Gastroesophageal sphincter (tissue), 4 donors: ENCODE measurements around the gene ARL4C. TPM values are rescaled to one million over a fixed set of nuclear protein-coding genes. Genes with fewer than 3 reads are reported as not detected.

Experiments
- ATAC-seq: fragments of 150-250 bp; one replicate; pipeline ENCODE4 v1.9.1; 2016; ENCODE audit warnings: mild to moderate bottlenecking, moderate library complexity
- H3K27ac ChIP-seq, 4 donors: fragments of 200-600 bp; sonication (generic) in 3 of 4; 1 replicate in 3 of 4; 2 replicates in 1 of 4; pipeline ENCODE4 v1.5.1; 2016 to 2019
- H3K27me3 ChIP-seq: fragments of 200-600 bp; sonication (generic); one replicate; pipeline ENCODE4 v1.5.1; 2019
- H3K36me3 ChIP-seq, 2 donors: fragments of 200-600 bp; sonication (generic); one replicate each; pipeline ENCODE4 v1.5.1; 2019; ENCODE audit warnings: control low read depth in 1 of 2
- H3K4me1 ChIP-seq, 3 donors: fragments of 200-600 bp; sonication (generic); 1 replicate in 2 of 3; 2 replicates in 1 of 3; pipeline ENCODE4 v1.5.1; 2016 to 2019; ENCODE audit warnings: control low read depth in 2 of 3
- H3K4me3 ChIP-seq, 2 donors: fragments of 200-600 bp; sonication (generic); one replicate each; pipeline ENCODE4 v1.5.1; 2019; ENCODE audit warnings: mild to moderate bottlenecking in 1 of 2, moderate library complexity in 1 of 2
- H3K9me3 ChIP-seq, 3 donors: fragments of 200-600 bp; sonication (generic); one replicate each; pipeline ENCODE4 v1.5.1; 2017 to 2019; ENCODE audit warnings: control low read depth in 2 of 3
- EP300 ChIP-seq: sonication (generic); formaldehyde crosslinking; IDR thresholded peaks from one replicate; pipeline ENCODE4 v1.6.1; 2017; ENCODE audit warnings: antibody characterized with exemption, mild to moderate bottlenecking
- POLR2A ChIP-seq, 2 donors: fragments of 450-650 bp; IDR thresholded peaks; one replicate each; pipeline ENCODE4 v1.6.1; 2017; ENCODE audit warnings: antibody characterized with exemption in 2 of 2, mild to moderate bottlenecking in 2 of 2, moderate library complexity in 1 of 2
- POLR2AphosphoS5 ChIP-seq: sonication (generic); formaldehyde crosslinking; IDR thresholded peaks from one replicate; pipeline ENCODE4 v1.6.1; 2017; ENCODE audit warnings: antibody characterized with exemption
- WGBS, 2 donors: methylation state at CpG; one replicate each; pipeline ENCODE4 v1.1.5; 2018; ENCODE audit warnings: low coverage in 1 of 2; 5-methylcytosine and 5-hydroxymethylcytosine counted together
- total RNA-seq, 4 donors: library from RNA; depleted of rRNA; stranded (reverse); fragments of >200 nt; gene quantifications; one replicate each; pipeline ENCODE4 v1.1.0, GENCODE V29; 2016
- TF ChIP-seq, protein P1 (sequence below), 4 experiments: fragments of 200-600 bp in 2 of 4; fragments of 450-650 bp in 2 of 4; sonication (generic) in 1 of 4; IDR thresholded peaks; one replicate each; pipeline ENCODE4 v1.5.1; 2017 to 2019; ENCODE audit warnings: antibody characterized with exemption in 4 of 4, mild to moderate bottlenecking in 2 of 4, moderate library complexity in 2 of 4

Gene ARL4C
- total RNA-seq, 4 donors from 2014 or later = 3.7 to 12.7 (median 7.2) TPM

- Histone ChIP-seq H3K4me3 (no peak overlapping the region), H3K27ac (no peak overlapping the region), H3K4me1 (no peaks in the 10 kb centered on the region), H3K9me3 (peaks cover 0 to 16% (median 0%) of the 10 kb centered on the region in 3 donors), H3K36me3 (no peaks in the 10 kb centered on the region), H3K27me3 (peaks cover 11% of the 10 kb centered on the region)
- ATAC-seq = no peak
- TF ChIP-seq EP300 (no peak), POLR2AphosphoS5 (no peak), POLR2A (IDR thresholded peaks at IDR 0.05) (no peak)
- TF ChIP-seq, protein P1, sequence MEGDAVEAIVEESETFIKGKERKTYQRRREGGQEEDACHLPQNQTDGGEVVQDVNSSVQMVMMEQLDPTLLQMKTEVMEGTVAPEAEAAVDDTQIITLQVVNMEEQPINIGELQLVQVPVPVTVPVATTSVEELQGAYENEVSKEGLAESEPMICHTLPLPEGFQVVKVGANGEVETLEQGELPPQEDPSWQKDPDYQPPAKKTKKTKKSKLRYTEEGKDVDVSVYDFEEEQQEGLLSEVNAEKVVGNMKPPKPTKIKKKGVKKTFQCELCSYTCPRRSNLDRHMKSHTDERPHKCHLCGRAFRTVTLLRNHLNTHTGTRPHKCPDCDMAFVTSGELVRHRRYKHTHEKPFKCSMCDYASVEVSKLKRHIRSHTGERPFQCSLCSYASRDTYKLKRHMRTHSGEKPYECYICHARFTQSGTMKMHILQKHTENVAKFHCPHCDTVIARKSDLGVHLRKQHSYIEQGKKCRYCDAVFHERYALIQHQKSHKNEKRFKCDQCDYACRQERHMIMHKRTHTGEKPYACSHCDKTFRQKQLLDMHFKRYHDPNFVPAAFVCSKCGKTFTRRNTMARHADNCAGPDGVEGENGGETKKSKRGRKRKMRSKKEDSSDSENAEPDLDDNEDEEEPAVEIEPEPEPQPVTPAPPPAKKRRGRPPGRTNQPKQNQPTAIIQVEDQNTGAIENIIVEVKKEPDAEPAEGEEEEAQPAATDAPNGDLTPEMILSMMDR (IDR thresholded peaks at IDR 0.05) = no peak
- WGBS, 2 donors = 92 to 100% methylated on average over 3 of the region's 3 CpGs
Measured at GRCh38 chr2:234526711-234527110, 29.8 kb upstream of the ARL4C start.

- Histone ChIP-seq H3K4me3 (no peak overlapping the region), H3K4me1 (no peaks in the 10 kb centered on the region), H3K36me3 (no peaks in the 10 kb centered on the region), H3K9me3 (peaks cover 0 to 16% (median 0%) of the 10 kb centered on the region in 3 donors), H3K27me3 (peaks cover 10% of the 10 kb centered on the region), H3K27ac (no peak overlapping the region)
- no peak for ATAC-seq
- WGBS, 2 donors = 40% methylated on average over 2 of the region's 2 CpGs
- TF ChIP-seq POLR2AphosphoS5 = no peak
- no peak for TF ChIP-seq EP300
- TF ChIP-seq, protein P1 (IDR thresholded peaks at IDR 0.05) = no peak
- no peak for TF ChIP-seq POLR2A (IDR thresholded peaks at IDR 0.05)
Measured at GRCh38 chr2:234521536-234521935, 24.7 kb upstream of the ARL4C start.

GRCh38 chr2:234518986-234519642, 22.2 kb upstream of the ARL4C start:
- Histone ChIP-seq H3K9me3 (peaks cover 0 to 2% (median 0%) of the 10 kb centered on the region in 3 donors), H3K36me3 (no peaks in the 10 kb centered on the region), H3K4me1 (no peaks in the 10 kb centered on the region), H3K4me3 (no peak overlapping the region), H3K27me3 (peaks cover 20% of the 10 kb centered on the region), H3K27ac (no peak overlapping the region)
- no peak for ATAC-seq
- TF ChIP-seq EP300 (no peak), POLR2A (IDR thresholded peaks at IDR 0.05) (no peak), POLR2AphosphoS5 (no peak)
- TF ChIP-seq, protein P1 (IDR thresholded peaks at IDR 0.05) = no peak
- 20 to 46% methylated on average over 1 of the region's 5 CpGs for WGBS, 2 donors

DNA sequence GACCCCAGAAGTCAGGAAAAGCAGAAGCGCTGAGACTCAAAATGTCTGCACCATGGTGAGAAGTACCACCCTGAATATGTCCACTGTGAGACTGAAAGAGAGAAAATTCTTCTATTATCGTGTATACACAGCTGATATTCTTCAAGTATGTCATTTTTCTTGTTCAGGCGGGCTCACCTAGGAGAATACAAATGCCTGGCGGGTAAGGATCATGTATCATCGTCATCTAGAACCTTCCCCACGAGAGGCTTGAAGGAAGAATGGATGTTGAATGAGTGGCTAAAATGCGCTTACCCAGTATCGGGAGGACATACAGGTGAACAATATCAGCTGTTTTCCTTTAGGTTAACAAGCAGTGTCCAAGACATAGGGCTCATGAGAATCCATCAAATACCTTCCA, 21.1 kb upstream of the ARL4C start:
- TF ChIP-seq POLR2AphosphoS5 (no peak), POLR2A (IDR thresholded peaks at IDR 0.05) (no peak), EP300 (no peak)
- TF ChIP-seq, protein P1 (IDR thresholded peaks at IDR 0.05) = no peak
- H3K36me3 ChIP-seq = no peaks in the 10 kb centered on the region
- no peaks in the 10 kb centered on the region for H3K4me1 ChIP-seq
- no peak for ATAC-seq
- H3K9me3 ChIP-seq = no peaks in the 10 kb centered on the region
- H3K27ac ChIP-seq = no peak overlapping the region
- no peak overlapping the region for H3K4me3 ChIP-seq
- peaks cover 28% of the 10 kb centered on the region for H3K27me3 ChIP-seq
- WGBS, 2 donors = 43 to 48% methylated on average over 5 to 7 of the region's 8 CpGs
